Type B pancreatic cell (in vitro differentiated cells): ENCODE data around the gene TEAD1. TPM values are rescaled to one million over a fixed set of nuclear protein-coding genes. Genes with fewer than 3 reads are reported as not detected.

Source experiments
- DNase-seq: peaks from one replicate; pipeline ENCODE4 v3.0.0; 2021; ENCODE audit warnings: mixed read lengths; ENCODE audit not compliant: unreplicated experiment; ENCODE audit errors: extremely low spot score
- H3K27ac Mint-ChIP-seq: 2 replicates; pipeline ENCODE4 v1.8.0; 2021; ENCODE audit warnings: mild to moderate bottlenecking, mixed read lengths
- H3K27me3 Mint-ChIP-seq: 2 replicates; pipeline ENCODE4 v1.8.0; 2021; ENCODE audit warnings: mixed read lengths
- H3K36me3 Mint-ChIP-seq: 2 replicates; pipeline ENCODE4 v1.8.0; 2021; ENCODE audit warnings: mixed read lengths
- H3K4me1 Mint-ChIP-seq: one replicate; pipeline ENCODE4 v1.8.0; 2021; ENCODE audit warnings: mixed read lengths; ENCODE audit not compliant: unreplicated experiment
- H3K4me3 Mint-ChIP-seq: 2 replicates; pipeline ENCODE4 v1.8.0; 2021; ENCODE audit warnings: mild to moderate bottlenecking, mixed read lengths
- H3K9me3 Mint-ChIP-seq: 2 replicates; pipeline ENCODE4 v1.8.0; 2021; ENCODE audit warnings: mixed read lengths
- CTCF ChIP-seq: fragments of 200-600 bp; sonication (generic); conservative IDR thresholded peaks from 2 replicates; pipeline ENCODE4 v1.5.0; 2021; ENCODE audit warnings: antibody characterized with exemption, mild to moderate bottlenecking
- total RNA-seq: library from RNA; stranded (reverse); gene quantifications from 2 replicates; pipeline ENCODE4 v1.2.1, GENCODE V29; 2021; ENCODE audit warnings: low replicate concordance

The TEAD1 gene
- total RNA-seq, 1 donor from 2014 or later = 91.8 TPM

- H3K4me1 Mint-ChIP-seq = peaks cover 90% of the 10 kb centered on the region
- no peak for TF ChIP-seq CTCF
- H3K9me3 Mint-ChIP-seq = no peaks in the 10 kb centered on the region
- peaks cover 14% of the 10 kb centered on the region for H3K36me3 Mint-ChIP-seq
- H3K27me3 Mint-ChIP-seq = no peaks in the 10 kb centered on the region
- peak overlapping the region; percentile 79 for H3K4me3 Mint-ChIP-seq
- DNase-seq = no peak
- peak overlapping the region; percentile 98 for H3K27ac Mint-ChIP-seq
Observed at GRCh38 chr11:12693479-12694182, 19.4 kb downstream of the TEAD1 start.

DNA sequence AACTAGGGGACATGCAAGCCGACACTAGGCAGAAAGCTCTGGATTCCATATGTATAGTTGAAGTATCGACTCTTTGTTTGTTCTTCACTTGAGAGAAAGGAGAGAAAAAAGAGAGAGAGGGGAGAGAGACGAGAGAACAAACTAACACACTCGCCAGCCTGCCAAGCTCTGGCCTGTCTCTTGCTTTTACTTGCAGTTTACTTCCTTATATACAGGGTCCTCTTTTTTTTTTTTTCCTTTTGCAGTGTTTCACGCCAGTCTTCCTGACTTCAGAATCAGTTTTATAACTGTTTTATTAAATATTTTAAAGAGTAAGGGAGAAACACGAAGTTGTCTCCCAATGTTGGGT lies 19.9 kb downstream of the TEAD1 start:
- no peak for DNase-seq
- Mint-ChIP-seq H3K4me3 (peak overlapping the region; percentile 79), H3K36me3 (peaks cover 10% of the 10 kb centered on the region), H3K27ac (peak overlapping the region; percentile 98), H3K4me1 (peaks cover 87% of the 10 kb centered on the region), H3K9me3 (no peaks in the 10 kb centered on the region), H3K27me3 (no peaks in the 10 kb centered on the region)
- no peak for TF ChIP-seq CTCF

- Mint-ChIP-seq H3K4me3 (peak overlapping the region; percentile 42), H3K36me3 (peaks cover 7% of the 10 kb centered on the region), H3K9me3 (no peaks in the 10 kb centered on the region), H3K27ac (peak overlapping the region; percentile 94), H3K4me1 (peaks cover 85% of the 10 kb centered on the region), H3K27me3 (no peaks in the 10 kb centered on the region)
- no peak for DNase-seq
- TF ChIP-seq CTCF = no peak
Observed at GRCh38 chr11:12695221-12695794, 21.1 kb downstream of the TEAD1 start.

GRCh38 chr11:12695873-12696272 lies 21.7 kb downstream of the TEAD1 start:
- TF ChIP-seq CTCF = no peak
- H3K36me3 Mint-ChIP-seq = peaks cover 5% of the 10 kb centered on the region
- peak overlapping the region; percentile 94 for H3K27ac Mint-ChIP-seq
- no peaks in the 10 kb centered on the region for H3K27me3 Mint-ChIP-seq
- H3K4me3 Mint-ChIP-seq = peak overlapping the region; percentile 60
- H3K9me3 Mint-ChIP-seq = no peaks in the 10 kb centered on the region
- no peak for DNase-seq
- peaks cover 83% of the 10 kb centered on the region for H3K4me1 Mint-ChIP-seq

- peak overlapping the region; percentile 28 for H3K4me3 Mint-ChIP-seq
Observed at GRCh38 chr11:12696911-12697581, 22.8 kb downstream of the TEAD1 start.

More at GRCh38 chr11:12696911-12697581, 22.8 kb downstream of the TEAD1 start:
- peaks cover 86% of the 10 kb centered on the region for H3K4me1 Mint-ChIP-seq
- H3K27me3 Mint-ChIP-seq = no peaks in the 10 kb centered on the region
- H3K9me3 Mint-ChIP-seq = no peaks in the 10 kb centered on the region
- no peak for DNase-seq
- H3K36me3 Mint-ChIP-seq = peaks cover 5% of the 10 kb centered on the region
- peak overlapping the region; percentile 94 for H3K27ac Mint-ChIP-seq
- no peak for TF ChIP-seq CTCF
